NB4 (cell line): ENCODE data around the gene NEMP1.

ENCODE experiments used
- MAX ChIP-seq: IDR thresholded peaks from 2 replicates; pipeline ENCODE4 v1.6.1; 2011; ENCODE audit warnings: low read depth, low read length
- MYC ChIP-seq: IDR thresholded peaks from 2 replicates; pipeline ENCODE4 v1.6.1; 2011; ENCODE audit warnings: low read depth, low read length
- POLR2A ChIP-seq: IDR thresholded peaks from 2 replicates; pipeline ENCODE4 v1.6.1; 2011; ENCODE audit warnings: mild to moderate bottlenecking; ENCODE audit not compliant: insufficient read length; ENCODE audit errors: extremely low read depth
- TF ChIP-seq, protein P1 (sequence below): IDR thresholded peaks from one replicate; pipeline ENCODE4 v1.5.1; 2012; ENCODE audit warnings: low read depth, low read length

DNA sequence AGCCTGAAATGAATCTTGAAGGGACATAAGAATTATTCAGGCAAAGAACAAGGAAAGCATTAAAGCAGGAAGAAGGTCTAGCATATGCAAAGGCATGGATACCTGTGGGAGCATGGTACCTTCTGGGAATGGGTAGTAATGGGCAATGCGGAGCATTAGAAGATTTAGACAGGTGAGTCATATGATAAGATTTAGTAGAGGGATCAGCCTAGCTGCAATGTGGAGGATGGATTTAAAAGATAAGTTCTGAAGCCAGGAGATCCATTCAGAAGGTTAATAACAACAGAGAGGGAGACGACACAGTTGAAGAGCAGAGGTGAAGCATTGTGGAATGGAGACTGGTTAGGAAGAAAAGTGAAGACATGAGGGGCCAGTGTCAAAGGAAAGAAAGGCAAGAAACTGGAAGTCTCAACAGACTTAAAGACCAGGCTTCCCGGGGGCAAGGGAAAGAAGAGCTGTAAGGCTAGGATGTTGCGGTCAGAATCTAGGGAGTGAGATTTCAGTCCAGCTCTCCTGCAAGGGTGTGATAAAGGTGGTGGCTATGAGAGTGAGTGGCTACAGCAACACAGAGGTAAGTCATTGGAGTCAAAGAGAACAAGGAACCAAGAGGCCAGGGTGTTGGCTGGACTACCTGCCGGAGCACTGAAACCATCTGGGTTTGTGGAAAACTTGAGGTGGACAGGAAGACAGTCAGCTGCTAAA, 38.1 kb upstream of the NEMP1 start:
- TF ChIP-seq, protein P1, sequence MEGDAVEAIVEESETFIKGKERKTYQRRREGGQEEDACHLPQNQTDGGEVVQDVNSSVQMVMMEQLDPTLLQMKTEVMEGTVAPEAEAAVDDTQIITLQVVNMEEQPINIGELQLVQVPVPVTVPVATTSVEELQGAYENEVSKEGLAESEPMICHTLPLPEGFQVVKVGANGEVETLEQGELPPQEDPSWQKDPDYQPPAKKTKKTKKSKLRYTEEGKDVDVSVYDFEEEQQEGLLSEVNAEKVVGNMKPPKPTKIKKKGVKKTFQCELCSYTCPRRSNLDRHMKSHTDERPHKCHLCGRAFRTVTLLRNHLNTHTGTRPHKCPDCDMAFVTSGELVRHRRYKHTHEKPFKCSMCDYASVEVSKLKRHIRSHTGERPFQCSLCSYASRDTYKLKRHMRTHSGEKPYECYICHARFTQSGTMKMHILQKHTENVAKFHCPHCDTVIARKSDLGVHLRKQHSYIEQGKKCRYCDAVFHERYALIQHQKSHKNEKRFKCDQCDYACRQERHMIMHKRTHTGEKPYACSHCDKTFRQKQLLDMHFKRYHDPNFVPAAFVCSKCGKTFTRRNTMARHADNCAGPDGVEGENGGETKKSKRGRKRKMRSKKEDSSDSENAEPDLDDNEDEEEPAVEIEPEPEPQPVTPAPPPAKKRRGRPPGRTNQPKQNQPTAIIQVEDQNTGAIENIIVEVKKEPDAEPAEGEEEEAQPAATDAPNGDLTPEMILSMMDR, result no peak
- no peak for TF ChIP-seq MAX
- TF ChIP-seq POLR2A, result no peak
- no peak for TF ChIP-seq MYC
